Measurements from ENCODE around the gene TNPO1. TPM values are rescaled to one million over a fixed set of nuclear protein-coding genes. Genes with fewer than 3 reads are reported as not detected.

The TNPO1 gene
- total and polyA plus RNA-seq, 4 donors: 5.7 to 95.8 (median 29.2) TPM

GRCh38 chr5:72814864-72815263, 1.6 kb upstream of the TNPO1 start:
- H3K9ac ChIP-seq (ENCODE audit: low read depth in 1 of 2, low read length in 2 of 2): no peak overlapping the region
- H3K9me3 ChIP-seq (ENCODE audit: control insufficient read depth in 4 of 4, low read length in 3 of 4): no peaks in the 10 kb centered on the region
- H3K4me1 ChIP-seq (ENCODE audit: control insufficient read depth in 4 of 4, insufficient read depth in 4 of 4, low read length in 3 of 4): peaks cover 0 to 17% (median 12%) of the 10 kb centered on the region in 4 donors
- no peaks in the 10 kb centered on the region for H3K36me3 ChIP-seq (ENCODE audit: control insufficient read depth in 4 of 4, insufficient read depth in 3 of 4, low read depth in 1 of 4, low read length in 3 of 4)
- DNase-seq (ENCODE audit: low spot score): no peak
- TF ChIP-seq FOXA2 (IDR thresholded peaks at IDR 0.05) (no peak), GABPA (IDR thresholded peaks at IDR 0.05 in 1 of 2, conservative IDR thresholded peaks at IDR 0.05 in 1 of 2) (no peak), REST (IDR thresholded peaks at IDR 0.05) (no peak), HNF4A (conservative IDR thresholded peaks at IDR 0.05) (no peak), ZBTB33 (IDR thresholded peaks at IDR 0.05) (no peak), TAF1 (conservative IDR thresholded peaks at IDR 0.05) (no peak), NR2F2 (IDR thresholded peaks at IDR 0.05) (no peak), JUND (IDR thresholded peaks at IDR 0.05) (no peak), CTCF (IDR thresholded peaks at IDR 0.05; ENCODE audit: low read depth, low read length, missing input control) (no peak), EGR1 (IDR thresholded peaks at IDR 0.05; ENCODE audit: low read depth in 2 of 2) (no peak), SP1 (IDR thresholded peaks at IDR 0.05) (no peak), HNF4G (IDR thresholded peaks at IDR 0.05) (no peak)
- H3K27ac ChIP-seq (ENCODE audit: low read depth in 1 of 2, low read length in 2 of 2): no peak overlapping the region
- 94% methylated on average over 1 of the region's 1 CpG for WGBS
- no peak overlapping the region for H3K4me3 ChIP-seq (ENCODE audit: low read depth in 1 of 3, low read length in 3 of 3)
- no peaks in the 10 kb centered on the region for H3K27me3 ChIP-seq (ENCODE audit: control insufficient read depth in 4 of 4, insufficient read depth in 4 of 4, low read length in 3 of 4)

GRCh38 chr5:72815580-72816283, 729 bp upstream of the TNPO1 start:
- no peaks in the 10 kb centered on the region for H3K27me3 ChIP-seq (ENCODE audit: control insufficient read depth in 4 of 4, insufficient read depth in 4 of 4, low read length in 3 of 4)
- H3K27ac ChIP-seq (ENCODE audit: low read depth in 1 of 2, low read length in 2 of 2): peak overlapping the region; percentile 80 to 91
- no peaks in the 10 kb centered on the region for H3K9me3 ChIP-seq (ENCODE audit: control insufficient read depth in 4 of 4, low read length in 3 of 4)
- 3% methylated on average over 14 of the region's 14 CpGs for WGBS
- H3K4me3 ChIP-seq (ENCODE audit: low read depth in 1 of 3, low read length in 3 of 3): peak overlapping the region; percentile 21 to 77 (median 71)
- H3K36me3 ChIP-seq (ENCODE audit: control insufficient read depth in 4 of 4, insufficient read depth in 3 of 4, low read depth in 1 of 4, low read length in 3 of 4): no peaks in the 10 kb centered on the region
- TF ChIP-seq NR2F2 (IDR thresholded peaks at IDR 0.05) (no peak), ZBTB33 (IDR thresholded peaks at IDR 0.05) (no peak), YY1 (IDR thresholded peaks at IDR 0.05) (peak; percentile 83)
- H3K9ac ChIP-seq (ENCODE audit: low read depth in 1 of 2, low read length in 2 of 2): peak overlapping the region; percentile 57 to 79
- no peak for DNase-seq (ENCODE audit: low spot score)
- peaks cover 0 to 17% (median 12%) of the 10 kb centered on the region in 4 donors for H3K4me1 ChIP-seq (ENCODE audit: control insufficient read depth in 4 of 4, insufficient read depth in 4 of 4, low read length in 3 of 4)
